PC-9 (cell line): ENCODE data around the gene MB. TPM values are rescaled to one million over a fixed set of nuclear protein-coding genes. Genes with fewer than 3 reads are reported as not detected.

ENCODE experiments used
- BruUV-seq: library from RNA; stranded (reverse); fragments of 400-500 nt; replicated peaks from 2 replicates; lab custom pipeline; 2021; lab: Mats Ljungman, UMichigan
- CTCF ChIA-PET: fragments of 300-600 bp; sonication (Branson Sonifier 250); formaldehyde crosslinking; loops from one replicate; lab custom pipeline; 2022; ENCODE audit warnings: antibody characterized with exemption; lab: Charles Lee
- POLR2A ChIA-PET: fragments of 300-600 bp; sonication (Branson Sonifier 250); formaldehyde crosslinking; loops from one replicate; lab custom pipeline; 2022; ENCODE audit warnings: antibody characterized with exemption; ENCODE audit not compliant: unreplicated experiment; lab: Charles Lee
- DNase-seq, 2 experiments: peaks; one replicate each; pipeline versions ENCODE4 v3.0.0 to v3.0.0-alpha.2; 2015 to 2022; ENCODE audit warnings: mixed read lengths in 1 of 2
- H2AFZ ChIP-seq: fragments of 200-600 bp; sonication (generic); 2 replicates; pipeline ENCODE4 v1.8.1; 2017; ENCODE audit warnings: antibody characterized with exemption
- H3F3A ChIP-seq: fragments of 200-600 bp; sonication (generic); 2 replicates; pipeline ENCODE4 v1.8.1; 2017; ENCODE audit warnings: antibody characterized with exemption, mild to moderate bottlenecking, low read depth; ENCODE audit not compliant: insufficient read depth
- H3K27ac ChIP-seq: fragments of 200-600 bp; sonication (generic); 2 replicates; pipeline ENCODE4 v1.6.1; 2016; ENCODE audit warnings: mixed run types
- H3K27me3 ChIP-seq: fragments of 200-600 bp; sonication (generic); 2 replicates; pipeline ENCODE4 v1.6.1; 2016; ENCODE audit warnings: low read depth, mixed run types; ENCODE audit not compliant: insufficient read depth
- H3K36me3 ChIP-seq: fragments of 200-600 bp; sonication (generic); 2 replicates; pipeline ENCODE4 v1.6.1; 2016; ENCODE audit warnings: low read depth, mixed run types
- H3K4me1 ChIP-seq: fragments of 200-600 bp; sonication (generic); replicated peaks from 2 replicates; pipeline ENCODE4 v1.6.1; 2016; ENCODE audit warnings: mixed run types; ENCODE audit not compliant: insufficient read depth
- H3K4me2 ChIP-seq: fragments of 200-600 bp; sonication (generic); 2 replicates; pipeline ENCODE4 v1.6.1; 2017; ENCODE audit warnings: mixed run types
- H3K4me3 ChIP-seq: fragments of 200-600 bp; sonication (generic); 2 replicates; pipeline ENCODE4 v1.6.1; 2016; ENCODE audit warnings: mixed run types
- H3K79me2 ChIP-seq: fragments of 200-600 bp; sonication (generic); 2 replicates; pipeline ENCODE4 v1.6.1; 2017; ENCODE audit warnings: low read depth, mixed run types
- H3K9me2 ChIP-seq: fragments of 200-600 bp; sonication (generic); 2 replicates; pipeline ENCODE4 v1.8.1; 2017; ENCODE audit warnings: mild to moderate bottlenecking; ENCODE audit not compliant: insufficient read depth
- H3K9me3 ChIP-seq: fragments of 200-600 bp; sonication (generic); 2 replicates; pipeline ENCODE4 v1.8.1; 2016; ENCODE audit warnings: low read depth; ENCODE audit not compliant: insufficient read depth
- H4K20me1 ChIP-seq: fragments of 200-600 bp; sonication (generic); 2 replicates; pipeline ENCODE4 v1.8.1; 2017; ENCODE audit not compliant: insufficient read depth
- EZH2 ChIP-seq: fragments of 200-600 bp; sonication (generic); IDR thresholded peaks from 2 replicates; pipeline ENCODE4 v1.8.0; 2017; ENCODE audit warnings: antibody characterized with exemption, low read depth
- intact Hi-C: fragments of 100-400 bp; cut with micrococcal nuclease; formaldehyde crosslinking; loops from one replicate; pipeline ENCODE4 v1.10.0; 2022; ENCODE audit not compliant: unreplicated experiment
- total RNA-seq: library from RNA; stranded (reverse); gene quantifications from 2 replicates; pipeline ENCODE4 v1.2.3, GENCODE V29; 2021
- TF ChIP-seq, protein P1 (sequence below): fragments of 200-600 bp; sonication (generic); conservative IDR thresholded peaks from 2 replicates; pipeline ENCODE4 v1.6.1; 2017; ENCODE audit warnings: mixed run types, antibody characterized with exemption, mild to moderate bottlenecking, moderate library complexity

The MB gene
- total RNA-seq, 1 experiment from 2014 or later: 5.0 TPM

DNA sequence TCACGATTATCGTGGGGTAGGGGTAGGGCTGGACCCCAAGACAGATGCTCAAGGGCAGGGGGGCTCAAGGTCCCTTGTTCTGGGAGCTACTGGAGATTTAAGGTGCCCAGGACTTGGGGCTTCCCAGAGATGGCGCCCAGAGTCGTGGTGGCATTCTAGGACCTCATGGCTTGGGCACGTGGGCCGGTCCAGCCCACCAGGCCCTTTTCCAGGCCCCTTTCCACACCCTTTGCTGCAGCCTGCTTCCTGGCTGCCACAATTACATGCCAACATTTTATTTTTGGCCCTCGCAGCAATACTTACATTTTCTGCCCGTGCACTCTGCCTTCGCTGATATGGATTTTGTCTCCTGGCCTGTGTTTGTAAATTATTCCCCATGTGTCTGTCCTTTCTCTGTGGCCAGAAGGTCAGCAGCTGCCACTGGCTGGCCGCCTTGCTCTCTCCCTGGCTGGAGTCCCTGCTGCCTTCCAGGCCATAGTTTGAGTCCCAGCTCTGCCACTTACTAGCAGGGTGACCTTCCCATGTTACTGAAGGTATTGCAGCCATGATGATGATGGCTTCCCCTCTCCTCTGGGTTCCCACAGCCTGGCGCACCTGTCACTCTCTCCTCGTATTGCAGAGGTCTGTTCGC lies 11.2 kb downstream of the MB start:
- POLR2A ChIA-PET: interaction anchor here (0.6 kb wide), 1 partner anchor 10 kb away, joined by 3 read pairs; no protein-coding TSS in a partner anchor
- H3K27ac ChIP-seq: peak overlapping the region; percentile 91
- H3K79me2 ChIP-seq: no peaks in the 10 kb centered on the region
- no peaks in the 10 kb centered on the region for H3K27me3 ChIP-seq
- H3F3A ChIP-seq: peaks cover 65% of the 10 kb centered on the region
- no peak overlapping the region for H2AFZ ChIP-seq
- no peak for TF ChIP-seq EZH2
- TF ChIP-seq, protein P1, sequence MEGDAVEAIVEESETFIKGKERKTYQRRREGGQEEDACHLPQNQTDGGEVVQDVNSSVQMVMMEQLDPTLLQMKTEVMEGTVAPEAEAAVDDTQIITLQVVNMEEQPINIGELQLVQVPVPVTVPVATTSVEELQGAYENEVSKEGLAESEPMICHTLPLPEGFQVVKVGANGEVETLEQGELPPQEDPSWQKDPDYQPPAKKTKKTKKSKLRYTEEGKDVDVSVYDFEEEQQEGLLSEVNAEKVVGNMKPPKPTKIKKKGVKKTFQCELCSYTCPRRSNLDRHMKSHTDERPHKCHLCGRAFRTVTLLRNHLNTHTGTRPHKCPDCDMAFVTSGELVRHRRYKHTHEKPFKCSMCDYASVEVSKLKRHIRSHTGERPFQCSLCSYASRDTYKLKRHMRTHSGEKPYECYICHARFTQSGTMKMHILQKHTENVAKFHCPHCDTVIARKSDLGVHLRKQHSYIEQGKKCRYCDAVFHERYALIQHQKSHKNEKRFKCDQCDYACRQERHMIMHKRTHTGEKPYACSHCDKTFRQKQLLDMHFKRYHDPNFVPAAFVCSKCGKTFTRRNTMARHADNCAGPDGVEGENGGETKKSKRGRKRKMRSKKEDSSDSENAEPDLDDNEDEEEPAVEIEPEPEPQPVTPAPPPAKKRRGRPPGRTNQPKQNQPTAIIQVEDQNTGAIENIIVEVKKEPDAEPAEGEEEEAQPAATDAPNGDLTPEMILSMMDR: no peak
- no peak overlapping the region for H3K4me3 ChIP-seq
- H4K20me1 ChIP-seq: no peaks in the 10 kb centered on the region
- DNase-seq: no peak
- H3K9me2 ChIP-seq: no peaks in the 10 kb centered on the region
- no peaks in the 10 kb centered on the region for H3K9me3 ChIP-seq
- peak overlapping the region; percentile 67 for H3K4me2 ChIP-seq
- BruUV-seq: no TSS peak
- H3K4me1 ChIP-seq: peaks cover 69% of the 10 kb centered on the region
- intact Hi-C loops: no loop called here
- CTCF ChIA-PET: no interaction called here
- no peaks in the 10 kb centered on the region for H3K36me3 ChIP-seq

DNA sequence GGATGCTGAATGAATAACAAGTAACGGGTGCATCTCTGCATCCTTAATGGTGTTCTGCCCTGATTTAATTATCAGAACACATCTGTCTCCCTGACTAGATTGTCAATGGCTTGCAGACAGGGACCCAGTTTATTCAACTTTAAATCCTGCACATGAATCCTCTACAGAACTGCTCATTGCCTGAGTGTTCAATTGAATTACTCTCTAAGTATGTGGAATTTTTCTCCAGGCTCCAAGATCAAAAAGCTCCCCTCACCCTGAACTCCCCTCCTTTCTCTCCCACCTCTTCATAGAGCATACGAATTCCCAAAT lies 11.8 kb downstream of the MB start:
- H3K79me2 ChIP-seq: no peaks in the 10 kb centered on the region
- H3K4me3 ChIP-seq: no peak overlapping the region
- BruUV-seq: no TSS peak
- no peak for DNase-seq
- H4K20me1 ChIP-seq: no peaks in the 10 kb centered on the region
- peak overlapping the region; percentile 67 for H3K4me2 ChIP-seq
- H3K9me2 ChIP-seq: no peaks in the 10 kb centered on the region
- H3K4me1 ChIP-seq: peaks cover 76% of the 10 kb centered on the region
- intact Hi-C loops: no loop called here
- ChIA-PET CTCF (no interaction called here), POLR2A (no interaction called here)
- H3K36me3 ChIP-seq: no peaks in the 10 kb centered on the region
- no peaks in the 10 kb centered on the region for H3K9me3 ChIP-seq
- TF ChIP-seq, protein P1: no peak
- H2AFZ ChIP-seq: no peak overlapping the region
- no peaks in the 10 kb centered on the region for H3K27me3 ChIP-seq
- peaks cover 68% of the 10 kb centered on the region for H3F3A ChIP-seq
- peak overlapping the region; percentile 91 for H3K27ac ChIP-seq

DNA sequence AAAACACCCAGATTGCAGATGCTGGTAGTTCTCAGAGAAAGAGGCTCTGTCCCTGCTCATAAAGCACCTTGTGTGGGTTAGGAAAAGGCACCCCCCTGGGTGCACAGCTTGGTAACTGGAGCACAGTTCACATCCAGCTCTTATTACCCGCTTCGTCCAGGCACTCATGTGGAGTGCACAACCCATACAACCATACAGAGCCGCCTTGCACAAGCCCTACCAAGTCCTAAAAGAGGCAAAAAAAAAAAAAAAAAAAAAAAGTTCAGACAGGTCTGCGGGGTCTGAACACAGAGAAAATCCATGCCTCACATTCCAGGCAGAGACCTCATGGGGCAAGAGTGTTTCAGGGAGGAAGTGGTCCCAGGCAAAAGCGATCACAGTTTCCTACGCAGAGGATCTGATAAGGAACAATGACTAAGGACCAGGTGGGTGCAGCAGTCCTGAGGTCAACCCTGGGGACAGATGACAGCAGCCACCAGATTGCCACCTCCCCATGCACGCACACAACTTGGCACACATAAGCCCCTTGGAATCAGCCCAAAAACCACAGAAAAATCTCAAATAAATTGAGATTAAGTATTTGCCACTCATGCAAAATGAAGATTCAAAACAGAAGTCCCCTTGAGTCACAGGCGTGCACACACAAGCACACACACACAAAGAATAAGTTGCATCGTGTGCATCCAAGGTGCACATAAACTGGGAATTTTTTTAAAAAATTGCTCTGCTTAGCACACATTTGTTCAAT lies 12.3 kb downstream of the MB start:
- ChIA-PET POLR2A (interaction anchor here (0.5 kb wide), 1 partner anchor 25 kb away, joined by 6 read pairs; no protein-coding TSS in a partner anchor), CTCF (interaction anchor here (0.6 to 0.7 kb wide), 3 partner anchors 44 to 540 kb away, joined by 3 to 8 read pairs (median 4); no protein-coding TSS in a partner anchor)
- H3K4me1 ChIP-seq: peaks cover 78% of the 10 kb centered on the region

More for the DNA sequence above, 12.3 kb downstream of the MB start:
- BruUV-seq: no TSS peak
- Histone ChIP-seq H3K79me2 (no peaks in the 10 kb centered on the region), H3K27me3 (no peaks in the 10 kb centered on the region), H3K9me3 (no peaks in the 10 kb centered on the region), H3K27ac (peak overlapping the region; percentile 91), H3K4me3 (peak overlapping the region; percentile 16; the same call in 1 of the 2 replicates), H3K9me2 (no peaks in the 10 kb centered on the region), H2AFZ (no peak overlapping the region), H3K36me3 (no peaks in the 10 kb centered on the region), H4K20me1 (no peaks in the 10 kb centered on the region), H3K4me2 (peak overlapping the region; percentile 67), H3F3A (peaks cover 71% of the 10 kb centered on the region)
- intact Hi-C loops: loop anchor here (5.0 kb wide), 1 partner anchor 292 kb away; no protein-coding TSS in a partner anchor
- TF ChIP-seq EZH2: no peak
- TF ChIP-seq, protein P1: no peak
- peak; percentile 72 to 99 for DNase-seq
